Neuron (in vitro differentiated cells): ENCODE data around the gene TBRG4.

ENCODE experiments used
- H2AFZ ChIP-seq: one replicate; pipeline ENCODE4 v1.6.1; 2013; ENCODE audit warnings: low read depth, mild to moderate bottlenecking, inconsistent platforms, low read length, moderate library complexity
- H3K27me3 ChIP-seq: one replicate; pipeline ENCODE4 v1.6.1; 2013; ENCODE audit warnings: low read length; ENCODE audit not compliant: insufficient read depth
- H3K36me3 ChIP-seq: one replicate; pipeline ENCODE4 v1.6.1; 2013; ENCODE audit warnings: low read length; ENCODE audit not compliant: insufficient read depth
- H3K4me1 ChIP-seq: one replicate; pipeline ENCODE4 v1.6.1; 2013; ENCODE audit warnings: low read length; ENCODE audit not compliant: insufficient read depth
- H3K4me3 ChIP-seq: 2 replicates; pipeline ENCODE4 v1.5.1; 2013; ENCODE audit warnings: mild to moderate bottlenecking, low read length, moderate library complexity
- H3K9me3 ChIP-seq: one replicate; pipeline ENCODE4 v1.6.1; 2013; ENCODE audit warnings: low read length

Gene TBRG4

DNA sequence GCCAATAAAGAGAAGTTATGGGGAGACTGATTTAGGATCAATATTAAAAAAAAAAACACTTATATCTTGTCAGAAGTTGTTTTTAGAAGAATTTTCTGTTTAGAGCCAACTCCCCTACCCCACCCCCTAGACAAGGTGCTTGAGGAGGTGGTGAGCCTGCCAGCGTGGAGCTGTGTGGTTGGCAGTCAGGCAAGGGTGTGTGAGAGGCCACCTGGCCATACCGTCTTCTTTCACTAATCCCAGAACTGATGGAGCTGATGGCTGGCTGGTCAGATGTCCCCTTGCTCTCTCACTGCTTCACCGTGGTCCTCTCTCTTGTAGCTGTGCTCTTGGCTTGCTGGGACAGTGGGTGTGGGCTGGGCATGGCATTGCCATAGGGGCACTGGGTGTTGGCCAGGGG is 57.1 kb downstream of the TBRG4 start:
- no peak overlapping the region for H3K4me3 ChIP-seq
- H2AFZ ChIP-seq: no peak overlapping the region
- no peaks in the 10 kb centered on the region for H3K9me3 ChIP-seq
- H3K27me3 ChIP-seq: no peaks in the 10 kb centered on the region
- H3K4me1 ChIP-seq: no peaks in the 10 kb centered on the region
- peaks cover 10% of the 10 kb centered on the region for H3K36me3 ChIP-seq

DNA sequence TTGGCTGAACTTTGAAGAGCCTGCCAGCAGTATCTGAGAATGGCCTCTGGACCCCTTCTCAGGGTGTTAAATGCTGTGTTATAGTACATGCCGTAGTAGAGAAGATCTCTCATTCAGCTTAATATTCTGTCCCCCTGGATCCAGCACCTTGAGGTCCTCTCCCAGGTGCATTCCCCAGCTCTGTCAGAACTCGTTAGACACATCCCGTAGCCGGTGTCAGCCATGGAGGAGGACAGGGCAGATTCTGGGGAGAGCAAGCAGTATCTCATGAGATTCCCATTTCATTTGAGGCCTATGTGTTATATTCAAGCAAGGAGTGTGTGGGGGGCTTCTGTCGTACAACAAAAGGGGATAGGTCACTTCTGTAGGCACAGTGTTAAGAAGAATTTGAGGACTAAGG is 57.6 kb downstream of the TBRG4 start:
- H2AFZ ChIP-seq: no peak overlapping the region
- H3K9me3 ChIP-seq: no peaks in the 10 kb centered on the region
- H3K27me3 ChIP-seq: no peaks in the 10 kb centered on the region
- H3K4me3 ChIP-seq: no peak overlapping the region
- H3K36me3 ChIP-seq: peaks cover 11% of the 10 kb centered on the region
- no peaks in the 10 kb centered on the region for H3K4me1 ChIP-seq

DNA sequence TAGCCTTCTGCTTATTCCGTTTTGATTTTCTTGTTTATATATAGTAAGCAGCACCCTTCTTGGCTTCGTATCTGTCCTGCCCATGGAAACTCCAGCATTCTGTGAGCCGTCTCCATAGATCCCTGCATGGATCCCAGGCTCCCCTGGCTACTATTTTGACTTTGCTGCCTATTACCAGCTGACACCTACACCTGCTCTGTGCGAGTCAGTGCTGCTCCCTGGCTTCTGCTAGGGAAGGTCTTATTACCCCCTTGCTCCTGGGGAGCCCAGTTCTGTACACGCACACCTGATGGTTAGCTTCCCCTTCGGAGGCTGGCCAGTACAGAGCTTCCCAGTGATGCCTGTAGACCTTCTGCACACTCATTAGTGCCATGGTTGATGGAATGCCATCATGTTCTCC is 58.1 kb downstream of the TBRG4 start:
- H3K4me3 ChIP-seq: no peak overlapping the region
- H2AFZ ChIP-seq: no peak overlapping the region
- H3K36me3 ChIP-seq: peaks cover 11% of the 10 kb centered on the region
- no peaks in the 10 kb centered on the region for H3K27me3 ChIP-seq
- no peaks in the 10 kb centered on the region for H3K9me3 ChIP-seq
- no peaks in the 10 kb centered on the region for H3K4me1 ChIP-seq

DNA sequence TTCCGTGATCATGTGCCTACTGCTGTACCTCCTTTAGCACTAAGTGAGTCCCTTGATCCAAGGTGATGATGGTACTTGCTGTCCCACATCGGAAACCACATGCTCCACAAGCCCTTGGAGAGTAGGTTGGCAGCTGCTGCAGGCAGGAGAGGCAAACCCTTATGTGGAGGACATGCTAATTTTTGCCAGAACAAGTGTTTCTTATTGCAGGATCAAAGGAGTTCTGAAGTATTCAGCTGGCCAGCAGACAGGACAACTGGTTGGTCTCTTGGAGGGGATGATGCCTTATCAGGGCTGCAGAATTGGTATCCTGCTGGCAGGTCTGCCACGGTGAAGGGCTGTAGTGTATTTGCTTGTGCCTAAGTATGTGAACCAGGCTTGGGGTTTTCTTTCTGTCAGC is 59.5 kb downstream of the TBRG4 start:
- H3K36me3 ChIP-seq: peaks cover 12% of the 10 kb centered on the region
- no peaks in the 10 kb centered on the region for H3K9me3 ChIP-seq
- H3K4me3 ChIP-seq: no peak overlapping the region

GRCh38 chr7:45050198-45050597 is 61.3 kb downstream of the TBRG4 start:
- Histone ChIP-seq H2AFZ (no peak overlapping the region), H3K36me3 (peaks cover 18% of the 10 kb centered on the region), H3K4me3 (no peak overlapping the region), H3K9me3 (no peaks in the 10 kb centered on the region), H3K27me3 (no peaks in the 10 kb centered on the region), H3K4me1 (no peaks in the 10 kb centered on the region)

More for the DNA sequence above, 59.5 kb downstream of the TBRG4 start:
- H3K27me3 ChIP-seq: no peaks in the 10 kb centered on the region
- H3K4me1 ChIP-seq: no peaks in the 10 kb centered on the region
- no peak overlapping the region for H2AFZ ChIP-seq
